ENCODE results near the gene RNH1.

DNA sequence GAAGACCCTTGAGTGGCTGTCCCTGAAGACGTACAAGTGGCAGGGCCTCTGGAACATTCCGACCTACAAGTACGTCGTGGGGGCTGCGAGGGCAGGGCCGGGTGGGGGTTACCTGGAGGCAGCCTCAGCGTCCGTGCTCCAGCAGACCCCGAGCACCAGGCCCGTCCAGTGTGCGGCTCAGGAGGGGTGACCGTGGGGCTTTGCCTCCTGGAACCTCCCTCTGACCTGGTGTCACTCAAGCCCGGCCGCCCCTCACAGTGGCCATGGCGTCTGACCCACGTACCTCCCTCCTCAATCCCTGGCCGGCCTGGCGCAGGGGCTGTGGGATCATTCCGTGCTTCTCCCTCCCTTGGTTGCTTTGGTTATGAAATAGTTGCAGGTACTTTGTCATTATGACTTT is 18.5 kb downstream of the RNH1 start:
- TF ChIP-seq, protein P1, sequence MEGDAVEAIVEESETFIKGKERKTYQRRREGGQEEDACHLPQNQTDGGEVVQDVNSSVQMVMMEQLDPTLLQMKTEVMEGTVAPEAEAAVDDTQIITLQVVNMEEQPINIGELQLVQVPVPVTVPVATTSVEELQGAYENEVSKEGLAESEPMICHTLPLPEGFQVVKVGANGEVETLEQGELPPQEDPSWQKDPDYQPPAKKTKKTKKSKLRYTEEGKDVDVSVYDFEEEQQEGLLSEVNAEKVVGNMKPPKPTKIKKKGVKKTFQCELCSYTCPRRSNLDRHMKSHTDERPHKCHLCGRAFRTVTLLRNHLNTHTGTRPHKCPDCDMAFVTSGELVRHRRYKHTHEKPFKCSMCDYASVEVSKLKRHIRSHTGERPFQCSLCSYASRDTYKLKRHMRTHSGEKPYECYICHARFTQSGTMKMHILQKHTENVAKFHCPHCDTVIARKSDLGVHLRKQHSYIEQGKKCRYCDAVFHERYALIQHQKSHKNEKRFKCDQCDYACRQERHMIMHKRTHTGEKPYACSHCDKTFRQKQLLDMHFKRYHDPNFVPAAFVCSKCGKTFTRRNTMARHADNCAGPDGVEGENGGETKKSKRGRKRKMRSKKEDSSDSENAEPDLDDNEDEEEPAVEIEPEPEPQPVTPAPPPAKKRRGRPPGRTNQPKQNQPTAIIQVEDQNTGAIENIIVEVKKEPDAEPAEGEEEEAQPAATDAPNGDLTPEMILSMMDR (conservative IDR thresholded peaks at IDR 0.05; ENCODE audit: low read length), result no peak
- TF ChIP-seq EZH2phosphoT487 (IDR thresholded peaks at IDR 0.05; ENCODE audit: borderline replicate concordance), result no peak
